ENCODE results near the gene SHOX. TPM values are rescaled to one million over a fixed set of nuclear protein-coding genes. Genes with fewer than 3 reads are reported as not detected.

The SHOX gene
- total RNA-seq, 1 donor from 2014 or later = not detected

DNA sequence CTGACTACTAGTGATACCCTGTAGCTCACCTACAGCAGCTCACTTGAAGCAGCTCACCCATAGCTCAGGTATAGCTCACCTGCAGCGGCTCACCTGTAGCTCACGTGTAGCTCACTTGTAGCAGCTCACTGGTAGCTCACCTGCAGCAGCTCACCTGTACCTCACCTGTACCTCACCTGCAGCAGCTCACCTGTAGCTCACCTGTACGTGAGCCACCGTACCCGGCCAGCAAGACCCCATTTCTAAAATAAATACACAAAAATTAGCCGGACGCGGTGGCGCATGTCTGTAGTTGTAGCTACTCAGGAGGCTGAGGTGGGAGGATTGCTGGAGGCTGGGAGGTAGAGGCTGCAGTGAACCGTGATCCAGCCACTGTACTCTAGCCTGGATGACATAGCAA is 30.6 kb downstream of the SHOX start:
- Mint-ChIP-seq H3K4me1 (peaks cover 6% of the 10 kb centered on the region), H3K27me3 (ENCODE audit: insufficient read depth, low read depth) (peaks cover 3% of the 10 kb centered on the region), H3K4me3 (no peak overlapping the region), H3K27ac (no peak overlapping the region), H3K36me3 (no peaks in the 10 kb centered on the region), H3K9me3 (no peaks in the 10 kb centered on the region)
- no peak overlapping the region for H3K4me3 ChIP-seq
- H3K4me1 ChIP-seq = no peaks in the 10 kb centered on the region
- no peaks in the 10 kb centered on the region for H3F3A ChIP-seq (ENCODE audit: low read depth)
- no peaks in the 10 kb centered on the region for H3K36me3 ChIP-seq
- no peak for DNase-seq (ENCODE audit: low spot score)
- H3K27me3 ChIP-seq = no peaks in the 10 kb centered on the region
- H3K27ac ChIP-seq = no peak overlapping the region
- H4K20me1 ChIP-seq (ENCODE audit: low read depth) = no peaks in the 10 kb centered on the region
- no peak overlapping the region for H3K9ac ChIP-seq
- TF ChIP-seq EZH2 (IDR thresholded peaks at IDR 0.05) (no peak), EZH2phosphoT487 (IDR thresholded peaks at IDR 0.05) (no peak), CTCF (IDR thresholded peaks at IDR 0.05) (no peak)
- H3K9me3 ChIP-seq (ENCODE audit: low read depth) = no peaks in the 10 kb centered on the region
- H3K4me2 ChIP-seq = no peak overlapping the region
- no peaks in the 10 kb centered on the region for H3K79me2 ChIP-seq (ENCODE audit: low read depth)
- no peak overlapping the region for H2AFZ ChIP-seq (replicated peaks)

- no peaks in the 10 kb centered on the region for H3K36me3 Mint-ChIP-seq
- H3K27me3 Mint-ChIP-seq (ENCODE audit: insufficient read depth, low read depth) = peaks cover 5% of the 10 kb centered on the region
- no peak overlapping the region for H3K4me3 ChIP-seq
- no peak for DNase-seq (ENCODE audit: low spot score)
- no peaks in the 10 kb centered on the region for H3K9me3 ChIP-seq (ENCODE audit: low read depth)
- H3K27me3 ChIP-seq = peaks cover 9% of the 10 kb centered on the region
- peaks cover 8% of the 10 kb centered on the region for H3K4me1 Mint-ChIP-seq
- no peak overlapping the region for H2AFZ ChIP-seq (replicated peaks)
- H3K36me3 ChIP-seq = no peaks in the 10 kb centered on the region
- H3K9me3 Mint-ChIP-seq = no peaks in the 10 kb centered on the region
- H3K27ac ChIP-seq = no peak overlapping the region
- H4K20me1 ChIP-seq (ENCODE audit: low read depth) = no peaks in the 10 kb centered on the region
- no peaks in the 10 kb centered on the region for H3K79me2 ChIP-seq (ENCODE audit: low read depth)
- no peak overlapping the region for H3K4me3 Mint-ChIP-seq
- no peak for TF ChIP-seq CTCF (IDR thresholded peaks at IDR 0.05)
- TF ChIP-seq EZH2 (IDR thresholded peaks at IDR 0.05) = no peak
- no peak for TF ChIP-seq EZH2phosphoT487 (IDR thresholded peaks at IDR 0.05)
- H3K4me2 ChIP-seq = no peak overlapping the region
- peaks cover 4% of the 10 kb centered on the region for H3K4me1 ChIP-seq
- no peak overlapping the region for H3K9ac ChIP-seq
- no peak overlapping the region for H3K27ac Mint-ChIP-seq
- H3F3A ChIP-seq (ENCODE audit: low read depth) = peaks cover 4% of the 10 kb centered on the region
These were observed 31.5 kb downstream of the SHOX start for GRCh38 chrX:662126-662525.

- Histone ChIP-seq H3K4me3 (no peak overlapping the region), H3K4me1 (peaks cover 6% of the 10 kb centered on the region), H3K79me2 (ENCODE audit: low read depth) (no peaks in the 10 kb centered on the region), H3K36me3 (no peaks in the 10 kb centered on the region), H3K4me2 (no peak overlapping the region), H3K9me3 (ENCODE audit: low read depth) (no peaks in the 10 kb centered on the region), H3K27me3 (peaks cover 13% of the 10 kb centered on the region), H2AFZ (replicated peaks) (no peak overlapping the region), H3K27ac (no peak overlapping the region), H4K20me1 (ENCODE audit: low read depth) (no peaks in the 10 kb centered on the region), H3K9ac (no peak overlapping the region), H3F3A (ENCODE audit: low read depth) (peaks cover 5% of the 10 kb centered on the region)
- Mint-ChIP-seq H3K4me1 (peaks cover 6% of the 10 kb centered on the region), H3K27me3 (ENCODE audit: insufficient read depth, low read depth) (peaks cover 5% of the 10 kb centered on the region), H3K4me3 (no peak overlapping the region), H3K27ac (no peak overlapping the region), H3K36me3 (no peaks in the 10 kb centered on the region), H3K9me3 (no peaks in the 10 kb centered on the region)
- no peak for DNase-seq (ENCODE audit: low spot score)
- no peak for TF ChIP-seq CTCF (IDR thresholded peaks at IDR 0.05)
These were observed 33.2 kb downstream of the SHOX start for GRCh38 chrX:663841-664240.

Data from neural progenitor cell (in vitro differentiated cells).